HG03565 (cell line): ENCODE measurements around the gene GFY.

ENCODE experiments used
- ATAC-seq: cut with Tn5 transposase; IDR thresholded peaks from one replicate; pipeline ENCODE4 v1.9.1; 2021; ENCODE audit warnings: mild to moderate bottlenecking, moderate library complexity; ENCODE audit not compliant: unreplicated experiment

The GFY gene

GRCh38 chr19:49408816-49409440, 16.3 kb upstream of the GFY start:
- no peak for ATAC-seq

- no peak for ATAC-seq
Measured at GRCh38 chr19:49409441-49410029, 15.7 kb upstream of the GFY start.

- ATAC-seq = no peak
Measured at GRCh38 chr19:49411681-49412326, 13.4 kb upstream of the GFY start.

- no peak for ATAC-seq
Measured at GRCh38 chr19:49413348-49413747, 11.8 kb upstream of the GFY start.

GRCh38 chr19:49414256-49414655, 10.9 kb upstream of the GFY start:
- no peak for ATAC-seq

GRCh38 chr19:49415102-49415809, 9.9 kb upstream of the GFY start:
- ATAC-seq = no peak

- no peak for ATAC-seq
Measured at GRCh38 chr19:49415810-49416200, 9.4 kb upstream of the GFY start.

GRCh38 chr19:49417088-49417487, 8.1 kb upstream of the GFY start:
- ATAC-seq = no peak

- ATAC-seq = no peak
Measured at GRCh38 chr19:49418511-49418910, 6.7 kb upstream of the GFY start.

- no peak for ATAC-seq
Measured at GRCh38 chr19:49419173-49419572, 6.0 kb upstream of the GFY start.

- no peak for ATAC-seq
Measured at GRCh38 chr19:49420227-49420626, 5.0 kb upstream of the GFY start.

- ATAC-seq = no peak
Measured at GRCh38 chr19:49421039-49421877, 3.9 kb upstream of the GFY start.

- no peak for ATAC-seq
Measured at GRCh38 chr19:49421878-49422202, 3.3 kb upstream of the GFY start.

- ATAC-seq = no peak
Measured at GRCh38 chr19:49422407-49423070, 2.6 kb upstream of the GFY start.

- ATAC-seq = no peak
Measured at GRCh38 chr19:49423071-49423984, 1.9 kb upstream of the GFY start, which contains the start of gene PTH2. Gene PTH2, minus strand, starts transcription at chr19:49423441. Its CDS starts 102 bp downstream, at chr19:49423339.

GRCh38 chr19:49423985-49424303, 1.2 kb upstream of the GFY start:
- no peak for ATAC-seq

- no peak for ATAC-seq
Measured at GRCh38 chr19:49425922-49426592, 869 bp downstream of the GFY start.

- no peak for ATAC-seq
Measured at GRCh38 chr19:49427339-49427738, 2.2 kb downstream of the GFY start.
